Fibroblast of pulmonary artery (primary cell): ENCODE data around the gene SLC7A7.
"Not testable (repeated sequence)": the region's sequence is repeated elsewhere in the genome, so short reads cannot be mapped to it uniquely, and the experiment has no call there.

Experiments used
- DNase-seq: peaks from one replicate; pipeline ENCODE4 v3.0.0-alpha.2; 2010; ENCODE audit warnings: low read depth
- H3K4me3 ChIP-seq: replicated peaks from 2 replicates; pipeline ENCODE4 v1.5.1; 2011; ENCODE audit warnings: low read depth, mild to moderate bottlenecking, control low read depth, low read length, moderate library complexity
- TF ChIP-seq, protein P1 (sequence below): IDR thresholded peaks from 2 replicates; pipeline ENCODE4 v1.5.1; 2011; ENCODE audit warnings: mild to moderate bottlenecking, control low read depth, low read length, inconsistent platforms; ENCODE audit errors: missing control alignments

Gene SLC7A7

GRCh38 chr14:22726012-22726411 lies 89.2 kb downstream of the SLC7A7 start:
- no peak for DNase-seq
- TF ChIP-seq, protein P1, sequence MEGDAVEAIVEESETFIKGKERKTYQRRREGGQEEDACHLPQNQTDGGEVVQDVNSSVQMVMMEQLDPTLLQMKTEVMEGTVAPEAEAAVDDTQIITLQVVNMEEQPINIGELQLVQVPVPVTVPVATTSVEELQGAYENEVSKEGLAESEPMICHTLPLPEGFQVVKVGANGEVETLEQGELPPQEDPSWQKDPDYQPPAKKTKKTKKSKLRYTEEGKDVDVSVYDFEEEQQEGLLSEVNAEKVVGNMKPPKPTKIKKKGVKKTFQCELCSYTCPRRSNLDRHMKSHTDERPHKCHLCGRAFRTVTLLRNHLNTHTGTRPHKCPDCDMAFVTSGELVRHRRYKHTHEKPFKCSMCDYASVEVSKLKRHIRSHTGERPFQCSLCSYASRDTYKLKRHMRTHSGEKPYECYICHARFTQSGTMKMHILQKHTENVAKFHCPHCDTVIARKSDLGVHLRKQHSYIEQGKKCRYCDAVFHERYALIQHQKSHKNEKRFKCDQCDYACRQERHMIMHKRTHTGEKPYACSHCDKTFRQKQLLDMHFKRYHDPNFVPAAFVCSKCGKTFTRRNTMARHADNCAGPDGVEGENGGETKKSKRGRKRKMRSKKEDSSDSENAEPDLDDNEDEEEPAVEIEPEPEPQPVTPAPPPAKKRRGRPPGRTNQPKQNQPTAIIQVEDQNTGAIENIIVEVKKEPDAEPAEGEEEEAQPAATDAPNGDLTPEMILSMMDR, result no peak
- no peak overlapping the region for H3K4me3 ChIP-seq

DNA sequence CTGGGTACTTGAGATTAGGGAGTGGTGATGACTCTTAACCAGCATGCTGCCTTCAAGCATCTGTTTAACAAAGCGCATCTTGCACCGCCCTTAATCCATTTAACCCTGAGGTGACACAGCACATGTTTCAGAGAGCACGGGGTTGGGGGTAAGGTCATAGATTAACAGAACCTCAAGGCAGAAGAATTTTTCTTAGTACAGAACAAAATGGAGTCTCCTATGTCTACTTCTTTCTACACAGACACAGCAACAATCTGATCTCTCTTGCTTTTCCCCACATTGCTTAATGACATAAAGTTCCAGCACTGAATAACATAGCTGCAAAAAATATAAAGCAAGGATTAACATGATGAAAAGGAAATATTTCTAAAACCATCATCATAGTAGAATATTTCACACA lies 89.9 kb downstream of the SLC7A7 start:
- not testable (repeated sequence) for DNase-seq, H3K4me3 ChIP-seq

GRCh38 chr14:22724847-22725246 lies 90.4 kb downstream of the SLC7A7 start:
- not testable (repeated sequence) for DNase-seq

GRCh38 chr14:22723815-22724214 lies 91.4 kb downstream of the SLC7A7 start:
- TF ChIP-seq, protein P1, result no peak
- no peak overlapping the region for H3K4me3 ChIP-seq
- DNase-seq, result no peak

More at GRCh38 chr14:22724847-22725246, 90.4 kb downstream of the SLC7A7 start:
- H3K4me3 ChIP-seq, result not testable (repeated sequence)
